ENCODE measurements around the gene INF2.
A peak's percentile ranks its signal among the peaks of the same experiment; 100 is the strongest.

Gene INF2

DNA sequence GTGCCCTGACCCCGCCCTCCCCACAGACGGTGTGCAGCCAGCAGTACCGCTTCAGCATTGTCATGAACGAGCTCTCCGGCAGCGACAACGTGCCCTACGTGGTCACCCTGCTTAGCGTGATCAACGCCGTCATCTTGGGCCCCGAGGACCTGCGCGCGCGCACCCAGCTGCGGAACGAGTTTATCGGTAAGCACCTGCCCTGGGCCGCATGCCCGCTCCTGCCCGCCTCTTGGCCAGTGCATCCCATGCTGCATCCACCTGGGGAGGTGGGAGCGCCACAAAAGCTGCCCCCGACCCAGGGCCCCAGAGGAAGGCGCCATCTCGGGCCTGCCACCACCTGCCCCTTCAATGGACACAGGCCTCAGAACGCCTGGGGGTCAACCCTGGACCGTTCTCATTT lies 13.9 kb downstream of the INF2 start (continued):
- TF ChIP-seq, protein P1, sequence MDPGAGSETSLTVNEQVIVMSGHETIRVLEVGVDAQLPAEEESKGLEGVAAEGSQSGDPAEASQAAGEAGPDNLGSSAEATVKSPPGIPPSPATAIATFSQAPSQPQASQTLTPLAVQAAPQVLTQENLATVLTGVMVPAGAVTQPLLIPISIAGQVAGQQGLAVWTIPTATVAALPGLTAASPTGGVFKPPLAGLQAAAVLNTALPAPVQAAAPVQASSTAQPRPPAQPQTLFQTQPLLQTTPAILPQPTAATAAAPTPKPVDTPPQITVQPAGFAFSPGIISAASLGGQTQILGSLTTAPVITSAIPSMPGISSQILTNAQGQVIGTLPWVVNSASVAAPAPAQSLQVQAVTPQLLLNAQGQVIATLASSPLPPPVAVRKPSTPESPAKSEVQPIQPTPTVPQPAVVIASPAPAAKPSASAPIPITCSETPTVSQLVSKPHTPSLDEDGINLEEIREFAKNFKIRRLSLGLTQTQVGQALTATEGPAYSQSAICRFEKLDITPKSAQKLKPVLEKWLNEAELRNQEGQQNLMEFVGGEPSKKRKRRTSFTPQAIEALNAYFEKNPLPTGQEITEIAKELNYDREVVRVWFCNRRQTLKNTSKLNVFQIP (CRISPR knock-in tag; IDR thresholded peaks at IDR 0.05; ENCODE audit: borderline replicate concordance, low read depth), result no peak
- TF ChIP-seq CSDC2 (CRISPR knock-in tag; IDR thresholded peaks at IDR 0.05) (no peak), SNAI2 (CRISPR knock-in tag; IDR thresholded peaks at IDR 0.05) (no peak), ZNF565 (CRISPR knock-in tag; conservative IDR thresholded peaks at IDR 0.05; ENCODE audit: low read depth) (no peak)
- TF ChIP-seq, protein P2, sequence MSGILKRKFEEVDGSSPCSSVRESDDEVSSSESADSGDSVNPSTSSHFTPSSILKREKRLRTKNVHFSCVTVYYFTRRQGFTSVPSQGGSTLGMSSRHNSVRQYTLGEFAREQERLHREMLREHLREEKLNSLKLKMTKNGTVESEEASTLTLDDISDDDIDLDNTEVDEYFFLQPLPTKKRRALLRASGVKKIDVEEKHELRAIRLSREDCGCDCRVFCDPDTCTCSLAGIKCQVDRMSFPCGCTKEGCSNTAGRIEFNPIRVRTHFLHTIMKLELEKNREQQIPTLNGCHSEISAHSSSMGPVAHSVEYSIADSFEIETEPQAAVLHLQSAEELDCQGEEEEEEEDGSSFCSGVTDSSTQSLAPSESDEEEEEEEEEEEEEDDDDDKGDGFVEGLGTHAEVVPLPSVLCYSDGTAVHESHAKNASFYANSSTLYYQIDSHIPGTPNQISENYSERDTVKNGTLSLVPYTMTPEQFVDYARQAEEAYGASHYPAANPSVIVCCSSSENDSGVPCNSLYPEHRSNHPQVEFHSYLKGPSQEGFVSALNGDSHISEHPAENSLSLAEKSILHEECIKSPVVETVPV (CRISPR knock-in tag; IDR thresholded peaks at IDR 0.05), result no peak

DNA sequence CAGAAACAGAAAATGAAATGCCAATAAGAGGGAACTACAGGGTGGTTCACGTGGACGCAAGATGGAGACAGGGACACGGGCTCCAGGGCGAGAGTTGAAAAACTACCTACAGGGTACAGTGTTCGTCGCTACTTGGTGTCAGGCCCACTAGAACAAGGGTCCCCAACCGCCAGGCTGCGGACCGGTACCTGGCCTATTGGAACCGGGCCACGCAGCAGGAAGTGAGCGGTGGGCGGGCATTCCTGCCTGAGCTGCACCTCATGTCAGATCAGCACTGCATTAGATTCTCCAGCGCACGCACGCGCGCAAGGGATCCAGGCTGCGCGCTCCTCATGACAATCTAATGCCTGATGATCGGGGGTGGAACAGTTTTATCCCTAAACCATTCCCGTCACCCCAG lies 14.8 kb downstream of the INF2 start:
- ATAC-seq, result no peak
- no peak for TF ChIP-seq RARB (CRISPR knock-in tag; IDR thresholded peaks at IDR 0.05)
- TF ChIP-seq, protein P3, sequence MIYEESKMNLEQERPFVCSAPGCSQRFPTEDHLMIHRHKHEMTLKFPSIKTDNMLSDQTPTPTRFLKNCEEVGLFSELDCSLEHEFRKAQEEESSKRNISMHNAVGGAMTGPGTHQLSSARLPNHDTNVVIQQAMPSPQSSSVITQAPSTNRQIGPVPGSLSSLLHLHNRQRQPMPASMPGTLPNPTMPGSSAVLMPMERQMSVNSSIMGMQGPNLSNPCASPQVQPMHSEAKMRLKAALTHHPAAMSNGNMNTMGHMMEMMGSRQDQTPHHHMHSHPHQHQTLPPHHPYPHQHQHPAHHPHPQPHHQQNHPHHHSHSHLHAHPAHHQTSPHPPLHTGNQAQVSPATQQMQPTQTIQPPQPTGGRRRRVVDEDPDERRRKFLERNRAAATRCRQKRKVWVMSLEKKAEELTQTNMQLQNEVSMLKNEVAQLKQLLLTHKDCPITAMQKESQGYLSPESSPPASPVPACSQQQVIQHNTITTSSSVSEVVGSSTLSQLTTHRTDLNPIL (CRISPR knock-in tag; IDR thresholded peaks at IDR 0.05; ENCODE audit: low read depth), result no peak
- no peak for TF ChIP-seq ZC3H10 (CRISPR knock-in tag; IDR thresholded peaks at IDR 0.05)
- TF ChIP-seq BACH2 (CRISPR knock-in tag; IDR thresholded peaks at IDR 0.05; ENCODE audit: borderline replicate concordance), result no peak
- TF ChIP-seq TOX (CRISPR knock-in tag; IDR thresholded peaks at IDR 0.05; ENCODE audit: borderline replicate concordance), result no peak
- TF ChIP-seq PPARA (CRISPR knock-in tag; IDR thresholded peaks at IDR 0.05; ENCODE audit: borderline replicate concordance), result no peak
- no peak for TF ChIP-seq ZFP30 (CRISPR knock-in tag; IDR thresholded peaks at IDR 0.05)
- TF ChIP-seq PATZ1 (CRISPR knock-in tag; IDR thresholded peaks at IDR 0.05; ENCODE audit: borderline replicate concordance), result no peak
- TF ChIP-seq, protein P1 (CRISPR knock-in tag; IDR thresholded peaks at IDR 0.05; ENCODE audit: borderline replicate concordance, low read depth), result no peak
- TF ChIP-seq CSDC2 (CRISPR knock-in tag; IDR thresholded peaks at IDR 0.05), result no peak

DNA sequence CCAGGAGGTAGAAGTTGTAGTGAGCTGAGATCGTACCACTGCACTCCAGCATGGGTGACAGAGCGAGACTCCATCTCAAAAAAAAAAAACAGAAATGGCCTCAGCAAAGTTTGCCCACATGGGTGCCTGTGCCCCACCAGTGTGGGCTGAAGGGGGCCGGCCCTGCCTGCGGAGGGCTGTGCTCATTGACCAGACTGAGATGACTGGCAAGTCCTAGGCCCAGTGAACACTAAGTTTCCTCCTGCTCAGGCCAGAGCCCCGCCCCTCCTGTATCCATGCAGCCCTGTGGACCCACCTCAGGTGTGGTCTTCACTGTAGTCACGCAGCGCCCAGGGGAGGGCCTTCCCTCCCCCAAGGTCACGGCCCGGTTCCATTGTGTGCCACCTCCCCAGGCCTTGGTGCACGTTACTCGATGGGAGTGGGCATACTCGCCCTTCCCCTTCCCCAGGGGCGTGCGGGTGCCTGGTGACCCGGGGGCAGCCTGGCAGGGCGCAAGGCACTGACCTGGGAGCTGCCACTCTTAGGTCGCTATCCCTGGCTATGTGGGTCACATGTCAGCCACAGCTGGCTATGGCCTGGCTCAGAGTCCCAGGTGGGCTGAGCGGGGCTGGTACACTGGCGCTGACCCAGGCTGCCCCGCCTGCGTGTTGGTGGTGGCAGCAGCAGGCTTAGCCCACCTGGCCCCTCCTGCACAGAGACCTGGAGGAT lies 16.1 kb downstream of the INF2 start:
- ATAC-seq, result 0 out of 3 replicates have a peak, but pooled peaks have one; percentile 7
- no peak for TF ChIP-seq TCF4 (CRISPR knock-in tag; IDR thresholded peaks at IDR 0.05; ENCODE audit: borderline replicate concordance)
- TF ChIP-seq, protein P3 (CRISPR knock-in tag; IDR thresholded peaks at IDR 0.05; ENCODE audit: low read depth), result no peak
- no peak for TF ChIP-seq ISL1 (CRISPR knock-in tag; IDR thresholded peaks at IDR 0.05)
- no peak for TF ChIP-seq ZC3H10 (CRISPR knock-in tag; IDR thresholded peaks at IDR 0.05)
- TF ChIP-seq SNAI2 (CRISPR knock-in tag; IDR thresholded peaks at IDR 0.05), result no peak
- no peak for TF ChIP-seq ZFP30 (CRISPR knock-in tag; IDR thresholded peaks at IDR 0.05)
- no peak for TF ChIP-seq ZNF70 (CRISPR knock-in tag; IDR thresholded peaks at IDR 0.05)
- TF ChIP-seq TSHZ2 (CRISPR knock-in tag; IDR thresholded peaks at IDR 0.05), result no peak
- no peak for TF ChIP-seq TOX (CRISPR knock-in tag; IDR thresholded peaks at IDR 0.05; ENCODE audit: borderline replicate concordance)

All from SK-N-SH treated with all-trans-retinoic acid at 6 μM for 48 hours (cell line).